ENCODE results near the gene SUN1.
"Not testable (repeated sequence)": the region's sequence is repeated elsewhere in the genome, so short reads cannot be mapped to it uniquely, and the experiment has no call there.

The SUN1 gene

GRCh38 chr7:835485-836401 is 3.5 kb downstream of the SUN1 start:
- DNase-seq (ENCODE audit: low spot score): no peak

- DNase-seq (ENCODE audit: low spot score): no peak
These were observed 4.2 kb downstream of the SUN1 start for GRCh38 chr7:836429-836828.

- no peak for DNase-seq (ENCODE audit: low spot score)
These were observed 4.7 kb downstream of the SUN1 start for GRCh38 chr7:837001-837400.

- no peak for DNase-seq (ENCODE audit: low spot score)
These were observed 7.8 kb downstream of the SUN1 start for GRCh38 chr7:840001-840600.

GRCh38 chr7:841943-842342 is 9.7 kb downstream of the SUN1 start:
- DNase-seq (ENCODE audit: low spot score): no peak

GRCh38 chr7:842431-843031 is 10.3 kb downstream of the SUN1 start:
- DNase-seq (ENCODE audit: low spot score): no peak

- no peak for DNase-seq (ENCODE audit: low spot score)
These were observed 11.0 kb downstream of the SUN1 start for GRCh38 chr7:843230-843629.

- no peak for DNase-seq (ENCODE audit: low spot score)
These were observed 11.8 kb downstream of the SUN1 start for GRCh38 chr7:844043-844442.

- no peak for DNase-seq (ENCODE audit: low spot score)
These were observed 12.2 kb downstream of the SUN1 start for GRCh38 chr7:844514-844913.

- no peak for DNase-seq (ENCODE audit: low spot score)
These were observed 12.8 kb downstream of the SUN1 start for GRCh38 chr7:845091-845490.

GRCh38 chr7:845731-846130 is 13.5 kb downstream of the SUN1 start:
- no peak for DNase-seq (ENCODE audit: low spot score)

- DNase-seq (ENCODE audit: low spot score): not testable (repeated sequence)
These were observed 14.8 kb downstream of the SUN1 start for GRCh38 chr7:846958-847650.

- not testable (repeated sequence) for DNase-seq (ENCODE audit: low spot score)
These were observed 15.5 kb downstream of the SUN1 start for GRCh38 chr7:847728-848127.

GRCh38 chr7:849145-849544 is 16.9 kb downstream of the SUN1 start:
- DNase-seq (ENCODE audit: low spot score): no peak

GRCh38 chr7:849781-850180 is 17.5 kb downstream of the SUN1 start:
- DNase-seq (ENCODE audit: low spot score): no peak

- no peak for DNase-seq (ENCODE audit: low spot score)
These were observed 18.9 kb downstream of the SUN1 start for GRCh38 chr7:851204-851603.

- DNase-seq (ENCODE audit: low spot score): no peak
These were observed 21.3 kb downstream of the SUN1 start for GRCh38 chr7:853366-854117.

GRCh38 chr7:854118-854775 is 22.0 kb downstream of the SUN1 start:
- no peak for DNase-seq (ENCODE audit: low spot score)

- DNase-seq (ENCODE audit: low spot score): no peak
These were observed 23.6 kb downstream of the SUN1 start for GRCh38 chr7:855686-856369.

GRCh38 chr7:856444-857095 is 24.3 kb downstream of the SUN1 start:
- DNase-seq (ENCODE audit: low spot score): no peak
